AG04450 (cell line): ENCODE measurements around the gene WNT1. TPM values are rescaled to one million over a fixed set of nuclear protein-coding genes. Genes with fewer than 3 reads are reported as not detected.

ENCODE experiments used
- CTCF ChIA-PET: fragments of 300-600, 350-600 bp; formaldehyde crosslinking; extraction: SDS; loops from one replicate; lab custom pipeline; 2022; ENCODE audit warnings: antibody characterized with exemption, inconsistent platforms; lab: Charles Lee
- POLR2A ChIA-PET: fragments of 350-600 bp; formaldehyde crosslinking; extraction: SDS; loops from one replicate; lab custom pipeline; 2021; ENCODE audit warnings: antibody characterized with exemption, inconsistent platforms; lab: Yijun Ruan, JAX
- DNase-seq: peaks from one replicate; pipeline ENCODE4 v3.0.0-alpha.2; 2011; ENCODE audit warnings: low read depth, low spot score
- H3K27ac ChIP-seq: one replicate; pipeline ENCODE4 v1.5.1; 2012; ENCODE audit warnings: low read depth, low read length, control low read depth
- H3K27me3 ChIP-seq: one replicate; pipeline ENCODE4 v1.6.0; 2012; ENCODE audit warnings: low read length; ENCODE audit not compliant: control insufficient read depth, insufficient read depth
- H3K4me3 ChIP-seq: 2 replicates; pipeline ENCODE4 v1.5.1; 2011; ENCODE audit warnings: mild to moderate bottlenecking, low read depth, low read length, control low read depth
- H3K9me3 ChIP-seq: 2 replicates; pipeline ENCODE4 v1.5.1; 2012; ENCODE audit warnings: low read length; ENCODE audit not compliant: control insufficient read depth, insufficient read depth
- polyA plus RNA-seq: library from polyadenylated mRNA; depleted of rRNA; stranded (reverse); fragments of >200 nt; gene quantifications from 2 replicates; pipeline ENCODE4 v1.2.3, GENCODE V29; 2011
- TF ChIP-seq, protein P1 (sequence below): IDR thresholded peaks from 2 replicates; pipeline ENCODE4 v1.5.1; 2011; ENCODE audit warnings: low read depth, low read length, control low read depth, inconsistent platforms

Gene WNT1
- polyA plus RNA-seq, 1 experiment = not detected

DNA sequence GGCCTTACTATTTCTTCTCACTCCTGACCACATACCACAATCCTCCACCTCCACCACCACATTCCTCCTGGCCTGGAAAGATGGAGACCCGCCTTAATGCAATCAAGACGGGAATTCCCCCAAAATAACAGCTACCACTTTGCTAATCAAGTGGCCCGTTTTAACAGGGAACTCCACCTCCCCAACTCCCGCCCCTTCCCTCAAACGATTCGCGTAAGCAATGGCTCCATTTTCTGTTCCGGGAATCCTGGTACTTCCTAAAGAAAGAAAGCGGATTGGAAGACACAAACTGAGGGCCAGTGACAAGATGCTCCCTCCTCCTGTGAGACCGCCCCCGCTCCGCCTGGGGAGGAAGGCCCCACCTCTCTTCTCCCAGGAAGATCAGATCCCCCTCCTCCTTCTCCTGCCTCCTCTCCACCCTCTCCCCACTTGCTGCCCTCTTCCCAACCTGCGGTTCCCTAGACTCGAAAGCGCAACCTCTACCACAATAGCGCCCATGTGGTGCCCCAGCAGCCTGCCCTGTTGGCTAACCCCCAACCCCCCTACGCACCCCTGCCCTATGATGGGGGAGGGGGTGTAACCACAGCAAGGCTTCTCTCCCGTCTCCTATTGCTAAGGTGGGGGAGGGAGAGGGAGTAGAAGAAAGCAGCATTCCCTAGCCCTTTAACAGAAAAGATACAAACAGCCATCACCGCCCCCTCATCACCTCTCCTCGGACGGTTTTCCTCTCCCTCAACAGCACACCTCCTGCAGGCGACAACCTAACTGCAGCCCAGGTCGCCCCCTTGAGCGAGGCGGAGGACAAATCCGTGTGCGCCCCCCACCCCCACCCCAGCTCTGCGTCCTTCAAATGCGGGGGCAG, 21.6 kb upstream of the WNT1 start:
- CTCF ChIA-PET = interaction anchor here (0.5 to 2.2 kb wide), 10 partner anchors 15 to 104 kb away, joined by 3 to 12 read pairs (median 4); partner anchors contain the start of gene WNT1
- DNase-seq = peak; percentile 89
- Histone ChIP-seq H3K9me3 (peaks cover 6% of the 10 kb centered on the region; the same call in 1 of the 2 replicates), H3K27ac (peak overlapping the region; percentile 80), H3K4me3 (peak overlapping the region; percentile 97), H3K27me3 (peaks cover 5% of the 10 kb centered on the region)
- TF ChIP-seq, protein P1, sequence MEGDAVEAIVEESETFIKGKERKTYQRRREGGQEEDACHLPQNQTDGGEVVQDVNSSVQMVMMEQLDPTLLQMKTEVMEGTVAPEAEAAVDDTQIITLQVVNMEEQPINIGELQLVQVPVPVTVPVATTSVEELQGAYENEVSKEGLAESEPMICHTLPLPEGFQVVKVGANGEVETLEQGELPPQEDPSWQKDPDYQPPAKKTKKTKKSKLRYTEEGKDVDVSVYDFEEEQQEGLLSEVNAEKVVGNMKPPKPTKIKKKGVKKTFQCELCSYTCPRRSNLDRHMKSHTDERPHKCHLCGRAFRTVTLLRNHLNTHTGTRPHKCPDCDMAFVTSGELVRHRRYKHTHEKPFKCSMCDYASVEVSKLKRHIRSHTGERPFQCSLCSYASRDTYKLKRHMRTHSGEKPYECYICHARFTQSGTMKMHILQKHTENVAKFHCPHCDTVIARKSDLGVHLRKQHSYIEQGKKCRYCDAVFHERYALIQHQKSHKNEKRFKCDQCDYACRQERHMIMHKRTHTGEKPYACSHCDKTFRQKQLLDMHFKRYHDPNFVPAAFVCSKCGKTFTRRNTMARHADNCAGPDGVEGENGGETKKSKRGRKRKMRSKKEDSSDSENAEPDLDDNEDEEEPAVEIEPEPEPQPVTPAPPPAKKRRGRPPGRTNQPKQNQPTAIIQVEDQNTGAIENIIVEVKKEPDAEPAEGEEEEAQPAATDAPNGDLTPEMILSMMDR = 0 out of 2 replicates have a peak, but pooled peaks have one; percentile 11
- POLR2A ChIA-PET = interaction anchor here (0.6 to 1.8 kb wide), 9 partner anchors 9 to 1199 kb away, joined by 3 to 13 read pairs (median 6); partner anchors contain the start of genes FKBP11 and WNT10B

DNA sequence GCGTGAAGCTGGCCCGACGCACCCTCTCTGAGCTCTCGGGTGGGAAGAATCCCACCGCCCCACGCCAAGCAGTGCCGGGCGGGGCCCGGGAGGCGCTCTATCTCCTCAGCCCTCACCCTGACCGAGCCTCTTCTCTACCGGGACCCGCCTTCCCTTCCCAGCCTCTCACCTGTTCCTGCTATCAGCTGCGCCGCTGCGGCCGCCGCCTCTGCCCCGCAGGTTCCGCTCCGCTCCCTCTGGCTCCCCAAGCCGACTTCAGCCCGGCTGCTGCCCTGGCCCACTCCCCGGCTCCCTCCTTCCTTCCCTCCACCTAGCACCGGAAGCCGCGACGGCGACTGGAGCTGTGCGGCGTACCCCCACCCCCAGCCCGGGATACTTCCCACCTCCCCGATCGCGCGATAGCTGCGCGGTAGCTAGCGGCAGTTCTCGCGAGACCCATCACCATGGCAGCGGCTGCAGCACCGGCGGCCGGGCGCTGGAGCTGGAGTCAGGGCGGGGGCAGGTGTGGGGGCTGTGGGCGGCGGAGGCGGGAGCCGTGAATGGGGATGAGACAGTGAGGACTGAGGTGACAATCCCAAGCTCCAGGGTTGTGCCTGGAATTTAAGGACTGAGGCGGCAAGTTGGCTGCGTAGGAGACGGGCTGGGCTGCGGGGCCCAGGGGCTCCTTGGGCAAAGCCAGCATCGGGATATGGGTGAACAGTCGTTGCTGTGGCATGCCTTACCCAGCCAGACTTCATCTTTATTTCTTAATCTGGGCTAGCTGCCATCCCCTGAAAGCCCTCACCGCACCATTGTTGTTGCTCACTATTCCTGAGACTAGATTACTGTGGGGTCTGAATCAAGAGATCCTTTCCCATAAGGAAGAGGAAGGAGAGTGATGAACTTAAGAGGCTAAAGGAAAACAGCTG, 20.7 kb upstream of the WNT1 start, which contains the start of gene ARF3:
Gene ARF3 (minus strand): TSS at position 347 of the 908 bp plus-strand sequence. CDS start 16,392 bp downstream, outside the sequence.
- Histone ChIP-seq H3K27me3 (peaks cover 5% of the 10 kb centered on the region), H3K9me3 (peaks cover 6% of the 10 kb centered on the region; the same call in 1 of the 2 replicates), H3K4me3 (peak within 1 kb of the TSS; percentile 97), H3K27ac (peak within 1 kb of the TSS; percentile 80)
- TF ChIP-seq, protein P1 = no peak
- ChIA-PET CTCF (interaction anchor here (0.5 to 2.2 kb wide), 14 partner anchors 9 to 172 kb away, joined by 3 to 12 read pairs (median 4); partner anchors contain the start of gene WNT1), POLR2A (interaction anchor here (0.5 to 1.8 kb wide), 14 partner anchors 9 to 1200 kb away, joined by 3 to 13 read pairs (median 4); partner anchors contain the start of genes FKBP11 and WNT10B)
- DNase-seq = peak; percentile 76

DNA sequence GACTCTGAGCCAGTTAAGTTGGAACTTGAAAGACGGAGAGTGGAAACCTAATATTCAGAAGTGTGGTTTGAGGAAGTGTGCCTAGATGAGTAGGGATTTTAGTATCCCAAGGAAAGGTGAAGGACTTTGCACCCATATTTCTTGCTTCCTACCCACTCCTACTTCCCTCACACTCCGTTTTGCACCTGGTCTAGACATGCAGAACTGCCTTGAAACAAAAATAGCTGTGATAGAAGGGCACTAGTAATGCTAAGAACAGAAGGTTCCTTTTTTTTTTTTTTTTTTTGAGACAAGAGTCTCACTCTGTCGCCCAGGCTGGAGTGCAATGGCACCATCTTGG, 20.1 kb upstream of the WNT1 start:
- DNase-seq = no peak
- TF ChIP-seq, protein P1 = no peak
- H3K9me3 ChIP-seq = peaks cover 6% of the 10 kb centered on the region; the same call in 1 of the 2 replicates
- peaks cover 5% of the 10 kb centered on the region for H3K27me3 ChIP-seq
- peak overlapping the region; percentile 97 for H3K4me3 ChIP-seq
- POLR2A ChIA-PET = interaction anchor here (0.6 to 1.8 kb wide), 11 partner anchors 10 to 308 kb away, joined by 3 to 13 read pairs (median 5); partner anchors contain the start of genes FKBP11 and WNT10B
- CTCF ChIA-PET = interaction anchor here (0.7 to 2.2 kb wide), 12 partner anchors 9 to 172 kb away, joined by 3 to 12 read pairs (median 4); partner anchors contain the start of gene WNT1
- no peak overlapping the region for H3K27ac ChIP-seq

DNA sequence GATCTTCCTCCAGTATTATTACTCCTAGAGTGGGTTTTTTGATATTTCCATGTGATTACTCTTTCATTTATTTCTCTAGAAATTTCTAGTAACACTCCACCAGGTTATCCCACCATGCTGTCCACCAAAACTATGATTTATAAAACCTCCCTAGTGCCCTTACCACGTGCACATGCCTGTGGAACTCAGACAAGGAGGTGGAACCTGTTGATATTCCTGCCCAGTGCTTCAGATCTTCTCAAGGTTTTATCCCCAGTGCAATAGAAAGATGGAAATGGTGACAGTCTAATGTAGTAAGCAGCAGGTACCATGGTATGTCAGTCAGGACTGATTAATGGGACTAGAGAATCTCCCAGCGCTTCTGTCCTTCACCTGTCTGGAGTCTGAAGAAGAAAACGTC, 17.3 kb upstream of the WNT1 start:
- H3K4me3 ChIP-seq = no peak overlapping the region
- DNase-seq = no peak
- H3K27ac ChIP-seq = no peak overlapping the region
- ChIA-PET CTCF (interaction anchor here (1.0 kb wide), 1 partner anchor 17 kb away, joined by 3 read pairs; the partner anchor contains the start of gene WNT1), POLR2A (interaction anchor here (0.6 kb wide), 1 partner anchor 14 kb away, joined by 5 read pairs; no protein-coding TSS in a partner anchor)
- H3K9me3 ChIP-seq = peaks cover 6% of the 10 kb centered on the region; the same call in 1 of the 2 replicates
- TF ChIP-seq, protein P1 = no peak
- peaks cover 9% of the 10 kb centered on the region for H3K27me3 ChIP-seq
